DMS79 (cell line): Measurements from ENCODE around the gene TRIO.

ENCODE experiments used
- DNase-seq: peaks from one replicate; lab custom pipeline; 2025; lab: John Stamatoyannopoulos, UW

TRIO gene

DNA sequence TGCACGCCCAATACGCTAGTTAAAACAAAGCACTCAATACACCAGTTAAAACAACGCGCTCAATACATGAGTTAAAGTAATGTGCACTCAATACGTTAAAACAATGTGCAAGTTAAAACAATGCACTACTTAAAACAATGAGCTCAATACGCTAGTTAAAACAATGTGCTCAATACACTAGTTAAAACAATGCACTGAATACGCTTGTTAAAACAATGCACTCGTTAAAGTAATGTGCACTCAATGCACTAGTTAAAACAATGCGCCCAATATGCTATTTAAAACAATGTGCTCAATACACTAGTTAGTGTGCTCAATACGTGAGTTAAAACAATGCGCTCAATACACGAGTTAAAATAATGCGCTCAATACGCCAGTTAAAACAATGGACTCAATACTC lies 185.0 kb downstream of the TRIO start:
- no peak for DNase-seq

- no peak for DNase-seq
Measured at GRCh38 chr5:14330291-14330690, 187.1 kb downstream of the TRIO start.

DNA sequence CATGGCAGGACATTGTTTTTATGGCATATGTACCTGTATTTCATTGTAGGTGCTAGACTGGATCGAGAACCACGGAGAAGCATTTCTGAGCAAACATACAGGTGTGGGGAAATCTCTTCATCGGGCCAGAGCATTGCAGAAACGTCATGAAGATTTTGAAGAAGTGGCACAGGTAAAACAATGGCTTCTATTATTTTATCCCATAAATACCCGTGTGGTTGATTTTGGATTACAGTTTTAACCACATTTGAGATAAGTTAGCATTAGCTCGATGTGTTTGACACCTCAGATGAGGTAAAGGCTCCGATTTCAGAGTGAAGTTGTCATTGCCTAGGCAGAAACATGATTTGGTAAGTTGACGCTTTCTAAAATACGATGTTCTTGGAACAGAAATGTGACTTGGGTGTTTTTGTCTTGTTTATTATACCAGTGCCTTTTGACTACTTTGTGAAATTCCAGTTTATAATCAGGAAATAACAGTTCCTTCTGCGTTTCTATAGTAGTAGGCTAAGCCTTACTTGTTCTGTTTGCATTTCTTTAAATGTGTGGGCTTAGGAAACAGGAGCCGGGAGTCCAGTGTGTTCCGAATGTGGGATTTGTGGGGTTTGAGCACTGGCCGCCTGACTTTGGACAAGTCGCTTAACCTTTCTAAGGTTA lies 187.7 kb downstream of the TRIO start:
- no peak for DNase-seq

DNA sequence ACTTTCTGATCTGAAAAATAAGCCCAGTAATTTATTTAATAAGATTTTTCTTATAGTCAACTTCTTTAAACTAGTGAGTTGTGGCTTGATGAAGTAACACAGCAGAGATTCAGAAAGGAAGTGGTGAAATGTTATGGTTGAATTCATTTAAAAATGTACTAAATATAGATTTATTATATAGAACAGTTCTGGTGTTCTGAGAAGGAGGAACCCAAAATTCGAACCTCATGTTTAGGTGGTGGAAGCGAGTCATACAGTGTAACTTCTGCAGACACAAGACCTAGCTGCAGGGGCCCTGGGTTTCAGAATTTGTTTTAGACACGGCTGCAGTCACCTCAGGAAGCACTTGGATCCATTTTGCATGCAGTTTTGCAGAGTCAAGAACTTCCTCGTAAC lies 188.2 kb downstream of the TRIO start:
- DNase-seq = no peak

GRCh38 chr5:14332038-14332631 lies 189.0 kb downstream of the TRIO start:
- no peak for DNase-seq

GRCh38 chr5:14332746-14333145 lies 189.6 kb downstream of the TRIO start:
- DNase-seq = no peak

GRCh38 chr5:14337593-14337992 lies 194.5 kb downstream of the TRIO start:
- DNase-seq = no peak

DNA sequence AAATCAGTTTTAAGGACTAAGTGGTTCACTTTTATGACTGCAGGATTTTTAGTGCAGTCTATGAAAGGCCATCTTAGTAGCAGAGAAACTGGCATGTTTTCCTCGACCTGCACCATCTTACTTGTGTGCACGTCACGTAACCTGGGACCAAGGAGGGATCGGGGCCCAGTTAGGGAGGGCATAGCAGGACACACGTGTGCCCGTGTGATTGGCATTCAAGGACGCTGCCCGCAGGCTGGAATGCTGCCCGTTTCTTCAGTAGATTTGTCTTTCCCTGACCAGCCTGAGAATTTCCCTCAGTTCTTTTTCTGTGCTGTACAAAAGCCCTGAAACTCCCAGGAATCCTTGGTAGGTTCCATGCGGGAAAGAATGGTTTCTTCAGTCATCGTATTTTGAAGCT lies 196.3 kb downstream of the TRIO start:
- DNase-seq = no peak

DNA sequence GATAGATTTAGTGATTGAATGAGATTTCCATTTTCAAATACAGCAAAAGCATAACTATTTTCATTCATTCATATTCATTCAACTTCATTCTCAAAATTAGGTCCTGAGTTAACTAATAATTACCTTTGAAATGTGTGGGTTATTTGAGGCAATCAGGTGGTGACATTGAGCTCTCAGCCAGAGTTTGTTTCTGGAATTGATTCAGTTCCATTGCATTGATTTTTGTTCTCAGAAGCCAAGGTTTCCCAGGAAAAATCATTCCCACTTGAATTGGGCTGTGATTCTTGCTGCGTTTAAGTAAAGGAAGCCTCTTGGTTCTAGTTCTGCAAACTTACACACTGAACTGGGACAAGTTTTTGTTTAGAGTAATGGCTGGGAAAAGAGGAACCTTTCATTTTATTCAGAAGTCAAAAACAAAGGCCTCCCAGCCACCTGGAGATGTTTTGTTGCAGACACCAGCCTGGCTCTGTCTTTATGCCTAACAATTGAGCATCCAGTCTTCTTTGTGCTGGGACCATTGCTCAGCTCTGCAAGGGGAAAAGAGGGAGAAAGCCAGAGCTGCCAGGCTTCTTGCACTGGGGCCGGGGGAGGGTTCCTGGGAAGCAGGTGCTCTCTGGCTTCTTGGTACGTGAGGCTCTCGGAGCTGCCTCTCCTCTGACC lies 198.6 kb downstream of the TRIO start:
- no peak for DNase-seq

GRCh38 chr5:14342306-14342705 lies 199.2 kb downstream of the TRIO start:
- DNase-seq = no peak

GRCh38 chr5:14343376-14343775 lies 200.2 kb downstream of the TRIO start:
- no peak for DNase-seq

- no peak for DNase-seq
Measured at GRCh38 chr5:14347522-14347921, 204.4 kb downstream of the TRIO start.

GRCh38 chr5:14348142-14348541 lies 205.0 kb downstream of the TRIO start:
- no peak for DNase-seq

- DNase-seq = no peak
Measured at GRCh38 chr5:14349029-14349428, 205.9 kb downstream of the TRIO start.

GRCh38 chr5:14351086-14351661 lies 208.0 kb downstream of the TRIO start:
- no peak for DNase-seq

DNA sequence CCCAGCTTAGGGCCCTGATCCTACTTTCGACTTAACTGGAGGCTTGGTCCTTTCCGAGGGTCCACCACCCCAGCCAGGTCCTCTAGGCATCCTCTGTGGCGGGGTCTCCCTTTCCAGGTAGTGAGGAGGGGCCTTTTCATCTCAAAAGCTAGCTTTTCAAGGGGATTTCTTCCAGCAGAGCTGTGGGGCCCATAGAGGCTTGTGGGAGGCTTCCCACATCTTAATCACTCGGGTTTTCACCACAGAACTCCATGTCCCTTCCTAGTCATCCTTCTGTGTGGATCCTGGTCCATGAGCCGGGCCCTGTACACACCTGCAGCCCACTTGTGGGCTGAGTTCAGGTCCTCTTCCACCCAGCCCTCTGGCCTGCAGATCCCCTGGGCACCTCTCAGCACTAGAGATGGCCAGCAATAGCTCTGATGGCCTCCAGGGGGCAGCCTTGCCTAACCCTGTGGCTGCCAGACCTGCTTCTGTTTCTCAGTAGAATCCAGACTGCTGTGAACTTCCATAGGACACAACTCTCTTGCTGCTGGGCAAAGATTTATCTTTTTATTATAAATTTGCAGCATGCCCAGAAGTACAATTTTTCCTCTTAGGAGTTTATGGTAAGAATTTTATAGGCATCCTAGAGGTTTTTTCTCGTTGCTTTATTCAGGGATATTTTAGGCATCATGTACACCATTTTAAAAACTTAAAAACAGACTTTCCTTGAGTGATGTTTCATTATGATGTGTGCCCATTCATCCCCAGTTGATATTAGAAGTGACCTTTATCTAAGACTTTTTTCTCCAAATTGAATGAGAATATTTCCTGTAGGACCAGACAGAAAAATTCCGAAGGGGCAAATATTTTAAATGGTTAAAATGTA lies 208.9 kb downstream of the TRIO start:
- DNase-seq = no peak

DNA sequence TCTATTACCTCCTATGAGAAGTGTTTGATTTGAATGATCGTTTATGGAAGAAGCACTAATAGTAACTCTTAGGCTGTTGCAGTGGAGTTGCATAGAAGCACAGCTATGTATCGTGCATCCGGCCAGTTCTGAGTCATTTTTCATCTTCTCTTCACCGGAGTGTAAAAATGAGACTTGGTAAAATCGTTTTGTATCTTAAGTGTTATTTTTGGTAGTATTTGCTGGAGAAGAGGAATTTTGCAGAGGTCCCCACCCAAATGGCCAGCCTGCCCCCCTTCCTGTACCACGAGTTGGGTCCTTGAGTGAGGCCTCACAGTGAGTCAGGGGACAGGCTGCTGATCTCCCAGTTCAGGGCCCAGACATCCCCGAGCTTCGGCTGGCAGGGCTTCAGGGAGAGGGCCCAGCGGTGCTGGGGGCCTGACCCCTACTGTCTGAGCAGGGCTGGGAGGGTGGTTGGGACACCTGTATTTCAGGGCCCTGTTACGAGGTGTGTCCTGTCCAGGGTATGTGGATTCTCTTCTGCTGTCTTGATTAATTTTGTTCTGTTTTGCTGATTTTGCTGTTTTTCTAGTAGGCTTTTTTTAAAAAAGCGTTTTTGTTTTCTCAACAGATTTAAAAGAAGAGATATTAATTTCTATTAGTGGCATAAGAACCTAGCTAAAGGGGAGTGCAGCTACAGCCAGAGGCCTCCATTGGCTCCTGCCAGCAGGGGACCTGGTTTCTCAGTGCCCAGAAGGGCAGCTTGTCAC lies 210.8 kb downstream of the TRIO start:
- no peak for DNase-seq

DNA sequence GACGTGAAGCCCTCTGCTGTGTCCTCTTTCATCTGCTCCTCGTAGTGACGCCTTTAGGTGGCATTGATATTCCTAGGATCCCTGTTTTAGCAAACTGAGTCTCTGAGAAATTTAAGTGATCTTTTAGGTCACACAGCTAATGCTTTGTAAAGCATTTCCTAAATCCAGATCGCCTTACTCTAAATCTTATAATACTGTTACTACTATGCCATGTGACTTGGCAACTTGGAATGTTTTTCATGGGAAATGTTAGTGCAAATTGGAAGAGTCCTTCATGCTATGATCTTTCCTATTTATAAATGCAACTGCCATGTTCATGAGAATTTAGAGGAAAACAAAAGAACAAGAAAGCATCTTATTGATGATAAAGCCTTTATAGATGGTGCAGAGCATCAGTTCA lies 212.2 kb downstream of the TRIO start:
- no peak for DNase-seq

GRCh38 chr5:14356305-14356704 lies 213.2 kb downstream of the TRIO start:
- no peak for DNase-seq

DNA sequence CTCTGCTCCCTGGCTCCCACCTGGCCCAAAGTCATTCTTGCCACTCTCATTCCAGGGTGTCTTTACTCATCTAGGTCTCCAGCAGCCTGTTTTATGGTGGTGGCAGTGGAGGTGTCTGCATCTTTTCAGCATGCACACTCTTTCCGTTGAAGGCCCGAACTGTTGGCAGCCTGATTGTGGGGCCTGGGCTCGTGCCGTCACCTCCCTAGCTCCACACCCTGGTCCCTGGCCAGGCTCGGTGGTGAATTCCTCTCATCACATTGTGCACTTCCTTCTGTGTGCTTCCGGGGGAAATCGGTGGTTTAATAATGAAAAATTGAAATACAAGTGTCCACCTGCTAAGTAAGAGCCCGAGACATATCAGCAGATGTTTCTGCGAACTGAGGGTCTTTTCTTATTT lies 214.3 kb downstream of the TRIO start:
- DNase-seq = no peak

DNA sequence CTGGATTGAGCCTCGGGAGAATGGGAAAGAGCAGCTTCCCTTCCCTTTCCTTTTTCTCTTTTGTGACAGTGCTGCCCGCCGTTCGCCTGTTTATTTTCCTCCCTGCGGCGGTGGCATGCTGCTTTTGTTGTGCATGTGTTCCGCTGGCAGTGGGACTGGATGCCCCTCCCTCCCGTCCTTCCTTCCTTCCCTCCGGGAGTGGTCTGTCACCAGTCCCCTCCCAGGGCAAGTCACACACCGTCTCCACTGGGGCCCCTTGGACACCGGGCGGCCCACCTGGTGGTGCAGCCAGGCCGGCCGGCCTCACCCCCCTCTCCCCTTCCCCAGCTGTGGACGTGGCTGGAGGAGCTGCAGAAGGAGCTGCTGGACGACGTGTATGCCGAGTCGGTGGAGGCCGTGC lies 214.7 kb downstream of the TRIO start:
- DNase-seq = no peak

- DNase-seq = no peak
Measured at GRCh38 chr5:14358536-14358935, 215.4 kb downstream of the TRIO start.
